ENCODE data around the gene PSMD9. TPM values are rescaled to one million over a fixed set of nuclear protein-coding genes. Genes with fewer than 3 reads are reported as not detected.

Gene PSMD9
- total RNA-seq, 1 experiment from 2014 or later = 39.9 TPM

DNA sequence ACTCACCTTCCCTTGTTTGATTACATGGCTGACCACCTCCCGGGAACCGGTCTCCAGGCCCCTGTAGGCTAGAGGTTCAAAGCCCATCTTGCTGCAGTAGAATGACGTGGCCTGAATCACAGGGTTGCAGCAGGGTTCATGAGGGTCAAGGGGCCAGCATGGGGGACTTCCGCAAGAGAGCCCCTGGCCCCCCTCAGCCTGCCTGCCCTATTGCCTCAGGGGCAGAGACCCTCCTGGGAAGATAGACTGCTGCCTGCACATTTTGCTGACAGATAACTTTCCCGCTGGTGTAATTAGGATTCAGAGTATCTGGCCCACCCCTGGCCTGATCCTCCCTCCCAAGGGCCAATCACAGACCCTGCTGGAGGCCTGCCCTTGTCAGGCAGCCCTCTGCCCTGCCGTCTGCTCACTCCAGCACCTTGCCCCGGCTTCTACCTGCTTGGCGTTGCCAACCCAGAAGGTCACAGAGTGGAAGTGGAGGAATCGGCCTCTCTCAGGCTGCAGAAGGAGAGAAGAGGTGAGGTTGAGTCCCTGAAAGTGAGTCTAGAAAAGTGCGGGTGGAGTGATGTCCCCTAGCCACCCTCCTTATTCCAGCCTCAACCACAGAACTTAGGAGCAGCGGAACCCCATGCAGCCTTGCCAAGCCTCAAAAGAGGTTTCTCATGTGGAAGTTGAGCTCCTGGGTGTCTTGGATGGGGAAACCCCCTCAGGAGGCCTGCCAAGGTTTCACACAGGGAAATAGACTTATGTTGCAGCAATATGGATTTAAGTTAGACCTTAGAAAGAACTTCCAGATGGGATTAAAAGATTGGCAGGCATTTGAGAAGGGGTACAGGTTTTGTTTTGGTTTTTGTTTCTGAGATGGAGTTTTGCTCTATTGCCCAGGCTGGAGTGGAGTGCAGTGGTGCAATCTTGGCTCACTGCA, 31.0 kb upstream of the PSMD9 start:
- no peak overlapping the region for H3T11ph ChIP-seq (ENCODE audit: low read length)
- H4K20me1 ChIP-seq (ENCODE audit: control insufficient read depth, insufficient read depth, insufficient read length) = no peaks in the 10 kb centered on the region
- no peak overlapping the region for H4K8ac ChIP-seq (replicated peaks; ENCODE audit: insufficient read length, low read depth, low read length)
- Mint-ChIP-seq H3K36me3 (ENCODE audit: insufficient read depth in 1 of 3, low read depth in 3 of 3) (no peaks in the 10 kb centered on the region), H3K4me3 (no peak overlapping the region), H3K27ac (peak overlapping the region; percentile 48 to 70 (median 68); a peak in 4 of 7 replicates), H3K9me3 (no peaks in the 10 kb centered on the region), H3K4me1 (peaks cover 14 to 28% of the 10 kb centered on the region in 2 experiments), H3K27me3 (ENCODE audit: low read depth) (no peaks in the 10 kb centered on the region; the same call in 1 of the 2 replicates)
- H3K79me1 ChIP-seq (ENCODE audit: insufficient read depth, low read depth, low read length, poor library complexity, severe bottlenecking) = no peaks in the 10 kb centered on the region
- WGBS (ENCODE audit: extremely low coverage, insufficient read length, low lambda C conversion rate) = no CpG with 5 or more reads among the region's 11 CpGs
- H2AK5ac ChIP-seq (ENCODE audit: insufficient read length, low read length) = no peak overlapping the region
- DNase-seq = peak; percentile 37
- no peak overlapping the region for H2BK15ac ChIP-seq (ENCODE audit: low read depth, low read length)
- H2BK20ac ChIP-seq (ENCODE audit: low read depth, low read length, poor library complexity, severe bottlenecking) = no peak overlapping the region
- no peak overlapping the region for H4K5ac ChIP-seq (ENCODE audit: insufficient read length, low read depth, low read length)
- no peak overlapping the region for H2AFZ ChIP-seq (ENCODE audit: low read length)
- no peak overlapping the region for H2BK120ac ChIP-seq (ENCODE audit: low read depth, low read length, poor library complexity, severe bottlenecking)
- H3K4ac ChIP-seq (ENCODE audit: low read depth, low read length) = no peak overlapping the region
- H3K9me3 ChIP-seq (ENCODE audit: control insufficient read depth, low read depth, low read length) = no peaks in the 10 kb centered on the region
- no peak overlapping the region for H3K27ac ChIP-seq (ENCODE audit: insufficient read length, low read depth, low read length)
- no peaks in the 10 kb centered on the region for H3K79me2 ChIP-seq (ENCODE audit: insufficient read depth, low read length)
- no peak overlapping the region for H3K23ac ChIP-seq (ENCODE audit: insufficient read length, low read depth, low read length)
- H3K4me1 ChIP-seq (ENCODE audit: insufficient read depth, low read length) = peaks cover 4% of the 10 kb centered on the region; the same call in 1 of the 2 replicates
- H3K4me2 ChIP-seq (ENCODE audit: insufficient read depth, insufficient read length, low read length) = no peak overlapping the region
- TF ChIP-seq, protein P1, sequence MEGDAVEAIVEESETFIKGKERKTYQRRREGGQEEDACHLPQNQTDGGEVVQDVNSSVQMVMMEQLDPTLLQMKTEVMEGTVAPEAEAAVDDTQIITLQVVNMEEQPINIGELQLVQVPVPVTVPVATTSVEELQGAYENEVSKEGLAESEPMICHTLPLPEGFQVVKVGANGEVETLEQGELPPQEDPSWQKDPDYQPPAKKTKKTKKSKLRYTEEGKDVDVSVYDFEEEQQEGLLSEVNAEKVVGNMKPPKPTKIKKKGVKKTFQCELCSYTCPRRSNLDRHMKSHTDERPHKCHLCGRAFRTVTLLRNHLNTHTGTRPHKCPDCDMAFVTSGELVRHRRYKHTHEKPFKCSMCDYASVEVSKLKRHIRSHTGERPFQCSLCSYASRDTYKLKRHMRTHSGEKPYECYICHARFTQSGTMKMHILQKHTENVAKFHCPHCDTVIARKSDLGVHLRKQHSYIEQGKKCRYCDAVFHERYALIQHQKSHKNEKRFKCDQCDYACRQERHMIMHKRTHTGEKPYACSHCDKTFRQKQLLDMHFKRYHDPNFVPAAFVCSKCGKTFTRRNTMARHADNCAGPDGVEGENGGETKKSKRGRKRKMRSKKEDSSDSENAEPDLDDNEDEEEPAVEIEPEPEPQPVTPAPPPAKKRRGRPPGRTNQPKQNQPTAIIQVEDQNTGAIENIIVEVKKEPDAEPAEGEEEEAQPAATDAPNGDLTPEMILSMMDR (conservative IDR thresholded peaks at IDR 0.05) = no peak
- H4K91ac ChIP-seq (ENCODE audit: insufficient read length, low read depth, low read length) = no peak overlapping the region
- H3K18ac ChIP-seq (ENCODE audit: insufficient read length, low read depth, low read length) = no peak overlapping the region
- H3K9ac ChIP-seq (ENCODE audit: extremely low read depth, insufficient read length, low read length) = no peak overlapping the region
- no peaks in the 10 kb centered on the region for H3K23me2 ChIP-seq (ENCODE audit: insufficient read length, low read depth, low read length, poor library complexity, severe bottlenecking)
- no peaks in the 10 kb centered on the region for H3K27me3 ChIP-seq (ENCODE audit: insufficient read depth, low read length)
- peak overlapping the region; percentile 11 for H3K56ac ChIP-seq (ENCODE audit: insufficient read length, low read depth, low read length)
- H2BK12ac ChIP-seq (ENCODE audit: insufficient read length, low read depth, low read length) = no peak overlapping the region
- H2BK5ac ChIP-seq (ENCODE audit: insufficient read length, low read length) = no peak overlapping the region
- no peak overlapping the region for H3K14ac ChIP-seq (ENCODE audit: insufficient read depth, low read length)

Measured in H9 (cell line).